Fibroblast of skin of back (primary cell): ENCODE data around the gene YAF2.
A peak's percentile ranks its signal among the peaks of the same experiment; 100 is the strongest.
"Not testable (repeated sequence)": the region's sequence is repeated elsewhere in the genome, so short reads cannot be mapped to it uniquely, and the experiment has no call there.

Experiments used
- DNase-seq: peaks from one replicate; pipeline ENCODE4 v3.0.0-alpha.2; 2013

The YAF2 gene

GRCh38 chr12:42196723-42197603 is 41.1 kb downstream of the YAF2 start:
- DNase-seq: no peak

- no peak for DNase-seq
Measured at GRCh38 chr12:42192686-42193085, 45.4 kb downstream of the YAF2 start.

DNA sequence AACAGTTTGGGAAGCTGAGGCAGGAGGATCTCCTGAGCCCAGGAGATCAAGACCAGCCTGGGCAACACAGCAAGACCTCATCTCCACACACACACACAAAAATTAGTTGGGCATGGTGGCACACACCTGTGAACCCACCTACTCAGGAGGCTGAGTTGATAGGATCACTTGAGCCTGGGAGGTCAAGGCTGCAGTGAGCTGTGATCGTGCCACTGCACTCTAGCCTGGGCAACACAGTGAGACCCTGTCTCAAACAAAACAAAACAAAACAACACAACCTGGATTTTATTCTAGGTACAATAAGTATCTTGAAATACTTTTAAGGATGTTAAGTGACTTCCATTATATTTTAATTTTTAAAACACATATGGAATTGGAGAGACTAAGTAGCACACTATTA is 45.8 kb downstream of the YAF2 start:
- DNase-seq: no peak

- DNase-seq: no peak
Measured at GRCh38 chr12:42190376-42190775, 47.7 kb downstream of the YAF2 start.

DNA sequence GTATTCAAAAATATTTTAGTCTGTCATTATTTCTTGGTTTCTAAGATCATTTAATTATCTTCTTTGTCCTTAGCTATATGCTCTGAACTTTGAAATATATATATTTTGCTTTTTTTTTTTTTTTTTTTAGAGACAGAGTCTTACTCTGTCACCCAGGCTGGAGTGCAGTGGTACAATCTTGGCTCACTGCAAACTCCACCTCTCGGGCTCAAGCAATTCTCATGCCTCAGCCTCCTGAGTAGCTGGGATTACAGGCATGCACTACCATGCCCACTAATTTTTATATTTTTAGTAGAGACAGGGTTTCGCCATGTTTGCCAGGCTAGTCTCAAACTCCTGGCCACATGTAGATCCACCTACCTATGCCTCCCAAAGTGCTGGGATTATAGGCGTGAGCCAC is 49.8 kb downstream of the YAF2 start:
- not testable (repeated sequence) for DNase-seq

DNA sequence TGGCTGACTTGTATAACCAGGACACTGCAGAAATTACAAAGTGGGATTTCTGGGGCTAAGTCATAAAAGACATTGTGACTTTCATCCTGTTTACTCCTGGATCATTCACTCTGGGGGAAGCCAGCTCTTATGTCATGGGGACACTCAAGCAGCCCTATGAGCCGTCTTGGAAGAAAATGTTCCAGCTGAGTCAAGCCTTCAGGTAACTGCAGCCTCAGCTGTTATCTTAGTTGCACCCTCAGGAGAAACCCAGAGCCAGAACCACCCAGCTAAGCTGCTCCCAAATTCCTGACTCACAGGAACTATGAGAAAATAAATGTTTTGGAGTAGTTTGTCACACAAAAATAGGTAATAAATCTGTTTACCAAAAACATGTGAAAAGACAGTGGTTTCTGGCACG is 50.2 kb downstream of the YAF2 start:
- DNase-seq: no peak

GRCh38 chr12:42186793-42187192 is 51.3 kb downstream of the YAF2 start:
- no peak for DNase-seq

DNA sequence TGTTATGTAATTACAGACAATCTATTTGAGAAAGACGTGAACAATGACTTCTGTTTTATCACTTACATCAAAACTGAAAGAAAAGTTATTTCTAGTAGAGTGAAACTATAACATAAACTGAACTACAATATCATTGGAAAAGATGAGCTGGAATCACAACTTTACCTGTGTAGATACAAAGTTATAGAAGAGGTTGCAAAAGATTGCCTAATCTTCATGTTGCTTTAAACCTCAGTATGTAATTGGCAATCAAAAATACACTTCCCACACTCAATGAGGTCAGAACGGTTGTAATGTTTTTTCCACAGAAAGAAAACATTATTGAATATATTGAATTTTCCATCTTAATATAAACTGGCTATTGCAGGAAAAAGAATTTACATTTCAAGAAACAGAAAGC is 55.7 kb downstream of the YAF2 start:
- DNase-seq: no peak

DNA sequence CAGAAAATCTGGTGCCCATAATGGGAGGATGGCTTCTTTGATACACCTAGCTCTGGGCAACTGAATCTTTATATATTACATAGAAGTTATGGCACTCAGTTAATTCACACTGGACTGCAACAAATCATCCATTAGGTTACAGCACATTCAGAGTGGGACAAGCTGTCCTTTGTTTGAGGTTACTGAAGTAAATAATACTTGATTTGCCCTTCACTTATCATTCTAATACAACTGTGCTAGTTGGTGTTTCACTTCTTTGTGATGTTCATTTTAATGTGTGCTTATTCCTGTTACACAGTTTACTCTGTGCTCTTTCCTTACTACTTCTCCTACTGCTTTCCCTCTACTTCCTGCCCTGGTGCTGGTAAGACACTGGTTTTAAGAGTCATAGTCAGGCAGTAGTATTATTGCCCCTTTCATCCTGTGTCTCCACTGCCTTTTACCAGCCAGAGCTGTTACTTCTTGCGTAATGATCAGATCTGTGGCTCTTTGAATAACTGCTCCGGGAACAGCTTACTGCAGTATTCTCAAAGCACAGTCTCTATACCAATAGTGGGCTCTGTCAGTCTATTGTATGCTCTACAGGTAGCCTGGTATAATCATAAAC is 57.0 kb downstream of the YAF2 start:
- no peak for DNase-seq

- no peak for DNase-seq
Measured at GRCh38 chr12:42178101-42178500, 59.9 kb downstream of the YAF2 start.

GRCh38 chr12:42174978-42175377 is 63.1 kb downstream of the YAF2 start:
- no peak for DNase-seq

DNA sequence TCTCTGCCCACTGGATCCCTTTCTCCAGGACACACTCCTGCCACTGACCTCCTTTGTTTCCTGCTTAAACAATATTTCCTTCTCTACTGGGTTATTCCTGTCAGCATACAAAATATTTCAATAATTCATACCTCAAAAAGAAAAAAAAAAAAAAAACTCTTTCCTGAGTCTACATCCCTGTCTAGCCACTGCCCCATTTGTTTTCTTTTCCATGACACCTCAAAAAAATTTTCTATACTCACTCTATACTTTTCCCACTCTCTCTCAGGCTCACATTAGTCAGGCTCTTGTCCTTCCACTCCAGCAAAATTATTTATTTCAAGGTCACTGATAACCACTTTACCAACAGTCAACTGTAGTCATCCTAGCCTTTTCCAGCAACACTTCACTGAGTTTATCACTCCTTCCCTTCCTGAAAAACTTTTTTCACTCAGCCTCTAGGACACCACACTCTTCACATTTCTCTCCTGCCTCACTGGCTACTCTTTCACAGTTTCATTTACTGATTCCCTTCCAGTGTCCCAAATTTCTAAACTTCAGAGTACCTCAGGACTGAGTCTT is 64.0 kb downstream of the YAF2 start:
- peak; percentile 48 for DNase-seq

DNA sequence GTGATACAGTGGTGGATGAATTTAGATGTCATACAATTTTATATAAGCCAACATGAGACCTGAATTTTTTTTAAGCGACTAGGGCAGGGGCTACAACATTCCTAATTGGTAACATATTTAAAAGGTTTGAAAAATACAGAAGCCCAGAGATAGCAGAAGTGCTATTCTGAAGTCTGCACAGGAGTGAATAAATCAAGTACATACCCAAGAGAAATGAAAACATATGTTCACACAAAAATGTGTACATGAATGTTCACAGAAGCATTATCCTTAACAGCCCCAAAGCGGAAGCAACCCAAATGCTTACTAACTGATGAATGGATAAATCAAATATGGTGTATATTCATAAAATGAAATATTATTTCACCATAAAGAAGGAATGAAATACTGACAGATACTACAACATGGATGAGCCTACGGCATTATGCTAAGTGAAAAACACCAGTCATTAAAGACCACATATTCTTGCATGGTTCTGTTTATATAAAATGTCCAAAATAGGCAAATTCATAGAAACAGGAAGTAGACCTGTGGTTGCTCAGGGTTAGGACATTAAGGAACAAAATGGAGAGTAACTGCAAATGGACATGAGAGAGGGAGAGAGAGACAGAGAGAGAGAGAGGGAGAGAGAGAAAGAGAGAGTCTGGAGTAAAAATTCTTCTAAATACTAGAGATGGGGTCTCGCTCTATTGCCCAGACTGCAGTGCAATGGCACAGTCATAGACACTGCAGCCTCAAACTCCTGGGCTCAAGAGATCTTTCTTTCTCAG is 65.4 kb downstream of the YAF2 start:
- DNase-seq: peak; percentile 23

GRCh38 chr12:42167711-42168110 is 70.3 kb downstream of the YAF2 start:
- DNase-seq: peak; percentile 75

DNA sequence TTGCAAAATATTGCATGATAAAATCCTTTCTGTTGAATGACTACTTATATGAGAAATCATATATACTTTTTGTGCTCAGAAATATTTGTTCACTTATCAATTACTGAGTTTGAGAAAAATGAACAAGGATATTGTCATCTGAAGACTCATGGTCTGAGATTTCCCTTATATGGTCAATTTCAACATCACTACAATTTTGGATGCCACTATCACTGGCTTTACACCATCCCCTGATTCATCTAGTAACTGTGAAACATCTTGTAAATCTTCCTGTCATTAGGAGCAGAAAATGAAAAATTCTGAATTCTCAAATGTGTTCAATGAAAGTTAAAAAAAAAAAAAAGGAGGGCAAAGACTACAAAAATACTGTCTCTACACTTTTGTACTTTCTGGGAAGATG is 71.5 kb downstream of the YAF2 start:
- DNase-seq: peak; percentile 82

DNA sequence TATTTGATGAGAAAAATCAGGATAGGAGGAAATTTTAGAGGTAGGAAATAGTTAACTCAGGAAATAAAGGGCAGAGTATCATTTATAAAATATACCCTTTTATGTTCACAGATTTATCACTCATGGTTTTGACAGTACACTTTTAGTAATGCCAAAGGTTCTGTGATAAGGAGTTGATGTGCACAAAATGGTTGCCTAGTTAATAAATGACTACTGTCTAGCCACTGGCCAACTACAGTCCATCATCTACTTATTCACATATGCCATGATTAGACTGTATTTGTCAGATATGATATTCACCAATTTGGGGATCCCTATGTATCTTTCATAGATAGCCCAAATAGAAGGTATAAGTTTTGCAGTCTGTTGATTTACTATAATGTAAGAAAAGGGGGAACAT is 74.1 kb downstream of the YAF2 start:
- DNase-seq: no peak

DNA sequence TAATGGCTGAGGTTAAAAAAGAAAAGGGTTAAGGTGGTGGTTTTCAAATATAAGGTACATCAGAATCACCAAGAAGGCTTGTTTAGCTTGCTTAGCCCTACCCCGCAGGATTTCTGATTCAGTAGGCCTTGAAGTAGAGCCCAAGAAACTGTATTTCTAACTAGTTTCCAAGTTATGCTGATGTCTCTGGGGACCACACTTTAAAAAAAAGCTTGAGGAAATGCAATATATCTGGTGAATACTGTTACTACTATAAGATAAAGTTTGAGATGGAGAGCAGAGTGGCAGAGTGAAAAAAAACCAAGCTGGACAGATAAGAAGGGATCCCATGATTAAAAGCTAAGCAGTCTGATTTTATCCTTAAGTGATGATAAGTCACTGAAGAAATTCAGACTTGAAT is 75.1 kb downstream of the YAF2 start:
- DNase-seq: peak; percentile 44

- peak; percentile 55 for DNase-seq
Measured at GRCh38 chr12:42162193-42162592, 75.9 kb downstream of the YAF2 start.

- no peak for DNase-seq
Measured at GRCh38 chr12:42161529-42161928, 76.5 kb downstream of the YAF2 start.

GRCh38 chr12:42156232-42156631 is 81.8 kb downstream of the YAF2 start:
- DNase-seq: no peak

GRCh38 chr12:42145552-42146215 is 92.4 kb downstream of the YAF2 start:
- DNase-seq: no peak

DNA sequence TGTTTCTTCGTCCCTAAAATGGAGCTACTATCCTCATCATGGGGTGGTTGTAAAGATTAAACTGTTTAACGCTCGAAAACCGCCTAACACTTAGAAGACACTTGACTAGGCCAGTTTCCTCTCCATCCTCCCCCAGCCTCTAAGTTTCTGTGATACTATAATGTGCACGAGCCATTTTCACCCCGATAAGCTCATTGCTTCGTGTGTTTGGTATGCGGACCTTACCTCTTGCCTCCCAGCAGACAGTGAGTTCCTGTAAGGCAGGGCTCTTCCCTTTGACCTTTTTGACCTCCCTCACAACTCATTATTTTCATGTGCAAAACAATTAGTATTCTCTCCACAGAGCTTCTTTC is 92.9 kb downstream of the YAF2 start:
- DNase-seq: no peak
